ENCODE results near the gene MAN2B1. TPM values are rescaled to one million over a fixed set of nuclear protein-coding genes. Genes with fewer than 3 reads are reported as not detected.
"Not testable (repeated sequence)": the region's sequence is repeated elsewhere in the genome, so short reads cannot be mapped to it uniquely, and the experiment has no call there.

The MAN2B1 gene
- total RNA-seq, 3 donors from 2014 or later, result 45.6 to 118 (median 49.0) TPM

- Histone ChIP-seq H3K4me1 (no peaks in the 10 kb centered on the region), H3K36me3 (peaks cover 36% of the 10 kb centered on the region), H3K4me3 (no peak overlapping the region), H3K27ac (no peak overlapping the region), H3K27me3 (no peaks in the 10 kb centered on the region), H3K9me3 (no peaks in the 10 kb centered on the region)
- intact Hi-C loops (cut with DNase I; ENCODE audit: low total_unique reads), result no loop called here
- TF ChIP-seq POLR2A (IDR thresholded peaks at IDR 0.05), result no peak
- TF ChIP-seq CTCF (IDR thresholded peaks at IDR 0.05), result no peak
- TF ChIP-seq POLR2AphosphoS5 (IDR thresholded peaks at IDR 0.05), result no peak
- DNase-seq (ENCODE audit: low spot score in 2 of 2), result no peak
Observed at GRCh38 chr19:12701596-12702282, 35.2 kb upstream of the MAN2B1 start.

GRCh38 chr19:12698138-12698537 lies 31.6 kb upstream of the MAN2B1 start:
- Histone ChIP-seq H3K9me3 (no peaks in the 10 kb centered on the region), H3K4me3 (no peak overlapping the region), H3K27ac (no peak overlapping the region), H3K36me3 (peaks cover 18% of the 10 kb centered on the region), H3K27me3 (no peaks in the 10 kb centered on the region), H3K4me1 (peaks cover 4 to 5% of the 10 kb centered on the region in 2 donors)
- no peak for TF ChIP-seq CTCF (IDR thresholded peaks at IDR 0.05)
- no peak for TF ChIP-seq POLR2A (IDR thresholded peaks at IDR 0.05)
- TF ChIP-seq POLR2AphosphoS5 (IDR thresholded peaks at IDR 0.05), result no peak
- no peak for DNase-seq (ENCODE audit: low spot score in 2 of 2)
- intact Hi-C loops (cut with DNase I; ENCODE audit: low total_unique reads), result no loop called here

- intact Hi-C loops (cut with DNase I; ENCODE audit: low total_unique reads); H3K27ac ChIP-seq; H3K27me3 ChIP-seq; DNase-seq (ENCODE audit: low spot score in 2 of 2); H3K4me1 ChIP-seq; H3K9me3 ChIP-seq; H3K4me3 ChIP-seq: not testable (repeated sequence)
- H3K36me3 ChIP-seq, result peaks cover 11% of the 10 kb centered on the region
Observed at GRCh38 chr19:12697425-12697824, 30.9 kb upstream of the MAN2B1 start.

- Histone ChIP-seq H3K27me3 (no peaks in the 10 kb centered on the region), H3K4me1 (peaks cover 4 to 5% of the 10 kb centered on the region in 2 donors), H3K4me3 (peak within 1 kb of the TSS; percentile 82 to 94 (median 88)), H3K27ac (peak within 1 kb of the TSS; percentile 83 to 88), H3K9me3 (no peaks in the 10 kb centered on the region), H3K36me3 (peaks cover 11% of the 10 kb centered on the region)
- DNase-seq (ENCODE audit: low spot score in 2 of 2), result peak; percentile 96 to 98
- no peak for TF ChIP-seq POLR2A (IDR thresholded peaks at IDR 0.05)
- TF ChIP-seq POLR2AphosphoS5 (IDR thresholded peaks at IDR 0.05), result peak; percentile 96 to 97 (median 96)
- no peak for TF ChIP-seq CTCF (IDR thresholded peaks at IDR 0.05)
- intact Hi-C loops (cut with DNase I; ENCODE audit: low total_unique reads), result no loop called here
Observed at GRCh38 chr19:12696366-12697335, 30.1 kb upstream of the MAN2B1 start, which contains the start of gene FBXW9. Gene FBXW9, minus strand, starts transcription at chr19:12696631. Its CDS starts 50 bp downstream, at chr19:12696581.

- TF ChIP-seq POLR2A (IDR thresholded peaks at IDR 0.05) (no peak), POLR2AphosphoS5 (IDR thresholded peaks at IDR 0.05) (no peak), CTCF (IDR thresholded peaks at IDR 0.05) (no peak)
- intact Hi-C loops (cut with DNase I; ENCODE audit: low total_unique reads), result no loop called here
- Histone ChIP-seq H3K27me3 (no peaks in the 10 kb centered on the region), H3K4me3 (peak overlapping the region; percentile 82 to 94 (median 88)), H3K9me3 (no peaks in the 10 kb centered on the region), H3K36me3 (peaks cover 4% of the 10 kb centered on the region), H3K27ac (peak overlapping the region; percentile 83 to 88), H3K4me1 (peaks cover 4 to 5% of the 10 kb centered on the region in 2 donors)
- DNase-seq (ENCODE audit: low spot score in 2 of 2), result no peak
Observed at GRCh38 chr19:12695997-12696365, 29.4 kb upstream of the MAN2B1 start.
